OCI-LY7 (cell line): ENCODE results near the gene XRN1. TPM values are rescaled to one million over a fixed set of nuclear protein-coding genes. Genes with fewer than 3 reads are reported as not detected.

ENCODE experiments used
- BruUV-seq: library from RNA; stranded (reverse); fragments of 400-500 nt; replicated peaks from 2 replicates; lab custom pipeline; 2021; lab: Mats Ljungman, UMichigan
- CTCF ChIA-PET: fragments of 300-600 bp; sonication (Branson Sonifier 250); formaldehyde crosslinking; loops from one replicate; lab custom pipeline; 2022; ENCODE audit warnings: antibody characterized with exemption; ENCODE audit not compliant: unreplicated experiment; lab: Charles Lee
- POLR2A ChIA-PET: fragments of 300-600 bp; sonication (Branson Sonifier 250); formaldehyde crosslinking; loops from one replicate; lab custom pipeline; 2022; ENCODE audit warnings: antibody characterized with exemption; lab: Charles Lee
- DNase-seq: peaks from one replicate; pipeline ENCODE4 v3.0.0-alpha.2; 2015; ENCODE audit warnings: low spot score
- H2AFZ ChIP-seq: fragments of 200-600 bp; sonication (generic), shearing (Covaris generic); 2 replicates; pipeline ENCODE4 v1.6.1; 2014; ENCODE audit warnings: mild to moderate bottlenecking, antibody characterized with exemption, low read length, moderate library complexity
- H3K27ac ChIP-seq: fragments of 200-600 bp; sonication (generic); 2 replicates; pipeline ENCODE4 v1.5.1; 2014; ENCODE audit warnings: mixed run types, low read depth, mild to moderate bottlenecking, moderate library complexity, low read length, inconsistent platforms; ENCODE audit not compliant: poor library complexity, severe bottlenecking
- H3K36me3 ChIP-seq: fragments of 200-600 bp; sonication (generic); 2 replicates; pipeline ENCODE4 v1.6.1; 2014; ENCODE audit warnings: mild to moderate bottlenecking, antibody characterized with exemption, low read length, moderate library complexity, mixed read lengths; ENCODE audit not compliant: insufficient read depth
- H3K4me1 ChIP-seq: fragments of 200-600 bp; sonication (generic); 2 replicates; pipeline ENCODE4 v1.5.1; 2014; ENCODE audit warnings: mild to moderate bottlenecking, low read length; ENCODE audit not compliant: insufficient read depth, poor library complexity, severe bottlenecking
- H3K4me2 ChIP-seq: fragments of 200-600 bp; sonication (generic); 2 replicates; pipeline ENCODE4 v1.6.1; 2014; ENCODE audit warnings: mild to moderate bottlenecking, low read length
- H3K4me3 ChIP-seq: fragments of 200-600 bp; sonication (generic); 2 replicates; pipeline ENCODE4 v1.5.1; 2014; ENCODE audit warnings: mild to moderate bottlenecking, low read depth, low read length; ENCODE audit not compliant: poor library complexity, severe bottlenecking
- H3K79me2 ChIP-seq: fragments of 200-600 bp; sonication (generic); 2 replicates; pipeline ENCODE4 v1.6.1; 2016; ENCODE audit warnings: low read depth, mild to moderate bottlenecking, low read length, moderate library complexity, mixed read lengths; ENCODE audit not compliant: insufficient read depth
- H3K9me2 ChIP-seq: fragments of 200-600 bp; sonication (generic); 2 replicates; pipeline ENCODE4 v1.6.1; 2016; ENCODE audit warnings: mild to moderate bottlenecking, low read length, mixed read lengths; ENCODE audit not compliant: insufficient read depth
- H3K9me3 ChIP-seq: fragments of 200-600 bp; sonication (generic); 2 replicates; pipeline ENCODE4 v1.6.1; 2014; ENCODE audit warnings: mild to moderate bottlenecking, mixed run types, low read length, mixed read lengths
- H4K20me1 ChIP-seq: fragments of 200-600 bp; sonication (generic); 2 replicates; pipeline ENCODE4 v1.6.1; 2014; ENCODE audit warnings: mild to moderate bottlenecking, antibody characterized with exemption, low read length, moderate library complexity, mixed read lengths; ENCODE audit not compliant: insufficient read depth
- CTCF ChIP-seq: fragments of 200-600 bp; sonication (generic); conservative IDR thresholded peaks from 2 replicates; pipeline ENCODE4 v1.5.1; 2014; ENCODE audit warnings: mild to moderate bottlenecking, antibody characterized with exemption, low read length, moderate library complexity, mixed read lengths
- EZH2phosphoT487 ChIP-seq: fragments of 200-600 bp; sonication (generic); IDR thresholded peaks from 2 replicates; pipeline ENCODE4 v1.6.1; 2018; ENCODE audit warnings: low read depth, borderline replicate concordance, mild to moderate bottlenecking, mixed run types, antibody characterized with exemption, low read length, moderate library complexity, mixed read lengths
- intact Hi-C: fragments of 100-400 bp; cut with micrococcal nuclease; formaldehyde crosslinking; loops from one replicate; pipeline ENCODE4 v1.10.0; 2022; ENCODE audit not compliant: unreplicated experiment
- total RNA-seq, 2 experiments: library from RNA; depleted of rRNA in 1 of 2; stranded (reverse); fragments of >200 nt in 1 of 2; shearing (Covaris generic) in 1 of 2; gene quantifications; 2 replicates each; pipeline ENCODE4 v1.2.3, GENCODE V29; 2014 to 2022

The XRN1 gene
- total RNA-seq, 2 experiments from 2014 or later, result 36.6 to 43.6 TPM

GRCh38 chr3:142273501-142273900 is 174.3 kb downstream of the XRN1 start:
- H2AFZ ChIP-seq, result no peak overlapping the region

GRCh38 chr3:142272200-142272891 is 175.5 kb downstream of the XRN1 start:
- ChIA-PET POLR2A (interaction anchor here (0.7 kb wide), 1 partner anchor 85 kb away, joined by 3 read pairs; no protein-coding TSS in a partner anchor), CTCF (no interaction called here)
- no peaks in the 10 kb centered on the region for H3K4me1 ChIP-seq
- H3K27ac ChIP-seq, result no peak overlapping the region
- no TSS peak for BruUV-seq
- no peak overlapping the region for H3K4me3 ChIP-seq
- no peaks in the 10 kb centered on the region for H3K36me3 ChIP-seq
- intact Hi-C loops, result loop anchor here (10.0 kb wide), 2 partner anchors 88 to 808 kb away; no protein-coding TSS in a partner anchor
- no peaks in the 10 kb centered on the region for H3K79me2 ChIP-seq
- H3K9me3 ChIP-seq, result no peaks in the 10 kb centered on the region
- H4K20me1 ChIP-seq, result no peaks in the 10 kb centered on the region
- no peak overlapping the region for H2AFZ ChIP-seq
- no peak overlapping the region for H3K4me2 ChIP-seq
- H3K9me2 ChIP-seq, result no peaks in the 10 kb centered on the region
- no peak for TF ChIP-seq EZH2phosphoT487
- TF ChIP-seq CTCF, result no peak
- no peak for DNase-seq

More at GRCh38 chr3:142273501-142273900, 174.3 kb downstream of the XRN1 start:
- H3K4me3 ChIP-seq, result no peak overlapping the region
- no peaks in the 10 kb centered on the region for H3K36me3 ChIP-seq
- ChIA-PET CTCF (no interaction called here), POLR2A (interaction anchor here (0.6 kb wide), 1 partner anchor 150 kb away, joined by 3 read pairs; no protein-coding TSS in a partner anchor)
- H4K20me1 ChIP-seq, result no peaks in the 10 kb centered on the region
- H3K27ac ChIP-seq, result no peak overlapping the region
- no peaks in the 10 kb centered on the region for H3K9me2 ChIP-seq
- no peak overlapping the region for H3K4me2 ChIP-seq
- BruUV-seq, result no TSS peak
- H3K79me2 ChIP-seq, result no peaks in the 10 kb centered on the region
- no peaks in the 10 kb centered on the region; the same call in 1 of the 2 replicates for H3K9me3 ChIP-seq
- DNase-seq, result no peak
- no peak for TF ChIP-seq CTCF
- TF ChIP-seq EZH2phosphoT487, result no peak
- intact Hi-C loops, result loop anchor here (10.0 kb wide), 2 partner anchors 89 to 809 kb away; no protein-coding TSS in a partner anchor
- no peaks in the 10 kb centered on the region for H3K4me1 ChIP-seq

DNA sequence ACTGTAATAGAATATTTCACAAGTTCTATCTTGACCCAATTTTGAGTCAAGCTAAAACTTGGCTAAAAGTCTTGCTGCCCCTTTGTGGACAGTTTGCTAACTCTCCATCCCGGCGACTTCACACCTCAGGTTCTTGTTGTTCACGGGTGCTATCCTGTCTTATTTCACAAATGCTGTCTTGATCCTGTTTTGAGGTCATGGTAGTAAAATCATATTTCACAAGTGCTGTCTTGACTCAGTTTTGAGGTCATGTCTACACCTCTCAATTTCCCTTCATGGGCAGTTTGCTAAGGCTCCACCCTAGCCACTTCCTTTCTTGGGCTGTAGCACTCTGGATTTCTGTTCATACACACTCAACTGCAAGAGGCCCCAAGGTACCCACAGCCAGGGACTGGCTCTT is 177.4 kb downstream of the XRN1 start:
- TF ChIP-seq CTCF (no peak), EZH2phosphoT487 (no peak)
- ChIA-PET CTCF (no interaction called here), POLR2A (no interaction called here)
- no peak for DNase-seq
- H3K27ac ChIP-seq, result no peak overlapping the region
- no peaks in the 10 kb centered on the region for H3K9me3 ChIP-seq
- H3K4me1 ChIP-seq, result no peaks in the 10 kb centered on the region
- no TSS peak for BruUV-seq
- no peak overlapping the region for H2AFZ ChIP-seq
- no peaks in the 10 kb centered on the region for H3K79me2 ChIP-seq
- no peak overlapping the region for H3K4me2 ChIP-seq
- H3K4me3 ChIP-seq, result no peak overlapping the region
- H3K9me2 ChIP-seq, result no peaks in the 10 kb centered on the region
- intact Hi-C loops, result loop anchor here (10.0 kb wide), 2 partner anchors 86 to 806 kb away; no protein-coding TSS in a partner anchor
- H3K36me3 ChIP-seq, result no peaks in the 10 kb centered on the region
- H4K20me1 ChIP-seq, result no peaks in the 10 kb centered on the region
